Activated CD4-positive, alpha-beta T cell treated with anti-CD3 and anti-CD28 coated beads, Interleukin-2, amount 10 ng/mL, durations not matched to agents 7 days and 5 days (primary cell): ENCODE data around the gene ALG9. TPM values are rescaled to one million over a fixed set of nuclear protein-coding genes. Genes with fewer than 3 reads are reported as not detected.
"Not testable (repeated sequence)": the region's sequence is repeated elsewhere in the genome, so short reads cannot be mapped to it uniquely, and the experiment has no call there.

Experiments used
- CTCF ChIA-PET: fragments of 350-600 bp; sonication (Branson Sonifier 250); formaldehyde crosslinking; loops from one replicate; lab custom pipeline; 2021; ENCODE audit warnings: antibody characterized with exemption; lab: Charles Lee
- POLR2A ChIA-PET: fragments of 350-600 bp; sonication (Branson Sonifier 250); formaldehyde crosslinking; loops from one replicate; lab custom pipeline; 2021; ENCODE audit warnings: antibody characterized with exemption; lab: Charles Lee
- DNase-seq: peaks from one replicate; pipeline ENCODE4 v3.0.0-alpha.2; 2020
- H3K27ac Mint-ChIP-seq: one replicate; pipeline ENCODE4 v1.8.0; 2021; ENCODE audit warnings: mild to moderate bottlenecking, moderate library complexity, mixed read lengths
- H3K27me3 Mint-ChIP-seq: one replicate; pipeline ENCODE4 v1.8.0; 2021; ENCODE audit warnings: mixed read lengths
- H3K36me3 Mint-ChIP-seq: one replicate; pipeline ENCODE4 v1.8.0; 2021; ENCODE audit warnings: low read depth, mixed read lengths
- H3K4me1 Mint-ChIP-seq: one replicate; pipeline ENCODE4 v1.8.0; 2021; ENCODE audit warnings: mixed read lengths
- H3K4me3 Mint-ChIP-seq: one replicate; pipeline ENCODE4 v1.8.0; 2021; ENCODE audit warnings: mild to moderate bottlenecking, moderate library complexity, mixed read lengths
- H3K9me3 Mint-ChIP-seq: one replicate; pipeline ENCODE4 v1.8.0; 2021; ENCODE audit warnings: mixed read lengths
- total RNA-seq, 2 experiments: library from RNA; stranded (reverse); gene quantifications; one replicate each; pipeline ENCODE4 v1.2.3, GENCODE V29; 2021

Gene ALG9
- total RNA-seq, 2 experiments from 2014 or later, result 22.9 to 31.7 TPM

- no peak overlapping the region for H3K4me3 Mint-ChIP-seq
- peaks cover 42% of the 10 kb centered on the region for H3K27me3 Mint-ChIP-seq
- H3K4me1 Mint-ChIP-seq, result no peaks in the 10 kb centered on the region
- CTCF ChIA-PET, result interaction anchor here (1.0 to 1.6 kb wide), 2 partner anchors 13 to 18 kb away, joined by 3 to 5 read pairs; no protein-coding TSS in a partner anchor
- H3K9me3 Mint-ChIP-seq, result no peaks in the 10 kb centered on the region
- DNase-seq, result no peak
- no peaks in the 10 kb centered on the region for H3K36me3 Mint-ChIP-seq
- H3K27ac Mint-ChIP-seq, result no peak overlapping the region
- POLR2A ChIA-PET, result no interaction called here
Observed at GRCh38 chr11:111910676-111911562, 39.5 kb upstream of the ALG9 start.

GRCh38 chr11:111909378-111909777 is 38.0 kb upstream of the ALG9 start:
- POLR2A ChIA-PET, result no interaction called here
- H3K9me3 Mint-ChIP-seq, result no peaks in the 10 kb centered on the region
- H3K27ac Mint-ChIP-seq, result no peak overlapping the region
- H3K36me3 Mint-ChIP-seq, result no peaks in the 10 kb centered on the region
- no peaks in the 10 kb centered on the region for H3K4me1 Mint-ChIP-seq
- H3K27me3 Mint-ChIP-seq, result peaks cover 32% of the 10 kb centered on the region
- CTCF ChIA-PET, result interaction anchor here (0.7 kb wide), 1 partner anchor 75 kb away, joined by 3 read pairs; no protein-coding TSS in a partner anchor
- no peak for DNase-seq
- H3K4me3 Mint-ChIP-seq, result no peak overlapping the region

GRCh38 chr11:111908639-111909305 is 37.4 kb upstream of the ALG9 start:
- no peak for DNase-seq
- Mint-ChIP-seq H3K27me3 (peaks cover 28% of the 10 kb centered on the region), H3K36me3 (no peaks in the 10 kb centered on the region), H3K9me3 (no peaks in the 10 kb centered on the region), H3K4me1 (no peaks in the 10 kb centered on the region), H3K27ac (no peak overlapping the region), H3K4me3 (no peak overlapping the region)
- ChIA-PET CTCF (no interaction called here), POLR2A (no interaction called here)

- H3K27ac Mint-ChIP-seq, result no peak overlapping the region
- POLR2A ChIA-PET, result no interaction called here
- H3K4me1 Mint-ChIP-seq, result no peaks in the 10 kb centered on the region
- H3K27me3 Mint-ChIP-seq, result peaks cover 19% of the 10 kb centered on the region
- no peaks in the 10 kb centered on the region for H3K36me3 Mint-ChIP-seq
- DNase-seq, result no peak
- no peaks in the 10 kb centered on the region for H3K9me3 Mint-ChIP-seq
- no peak overlapping the region for H3K4me3 Mint-ChIP-seq
- CTCF ChIA-PET, result no interaction called here
Observed at GRCh38 chr11:111906680-111907079, 35.3 kb upstream of the ALG9 start.

GRCh38 chr11:111905411-111905810 is 34.0 kb upstream of the ALG9 start:
- no peaks in the 10 kb centered on the region for H3K9me3 Mint-ChIP-seq
- no peak overlapping the region for H3K27ac Mint-ChIP-seq
- no peak for DNase-seq
- H3K4me3 Mint-ChIP-seq, result no peak overlapping the region
- CTCF ChIA-PET, result no interaction called here
- H3K4me1 Mint-ChIP-seq, result no peaks in the 10 kb centered on the region
- H3K27me3 Mint-ChIP-seq, result peaks cover 9% of the 10 kb centered on the region
- POLR2A ChIA-PET, result no interaction called here
- H3K36me3 Mint-ChIP-seq, result no peaks in the 10 kb centered on the region

GRCh38 chr11:111886844-111887243 is 15.5 kb upstream of the ALG9 start:
- Mint-ChIP-seq H3K9me3 (no peaks in the 10 kb centered on the region), H3K36me3 (no peaks in the 10 kb centered on the region), H3K4me3 (no peak overlapping the region), H3K4me1 (no peaks in the 10 kb centered on the region), H3K27me3 (no peaks in the 10 kb centered on the region), H3K27ac (no peak overlapping the region)
- CTCF ChIA-PET, result interaction anchor here (0.8 to 1.5 kb wide), 4 partner anchors 10 to 43 kb away, joined by 3 to 4 read pairs (median 3); partner anchors contain the start of gene ALG9
- POLR2A ChIA-PET, result no interaction called here
- DNase-seq, result no peak

GRCh38 chr11:111886032-111886431 is 14.7 kb upstream of the ALG9 start:
- DNase-seq, result no peak
- Mint-ChIP-seq H3K4me1 (no peaks in the 10 kb centered on the region), H3K4me3 (no peak overlapping the region), H3K36me3 (no peaks in the 10 kb centered on the region), H3K27ac (no peak overlapping the region), H3K9me3 (no peaks in the 10 kb centered on the region), H3K27me3 (no peaks in the 10 kb centered on the region)
- CTCF ChIA-PET, result interaction anchor here (1.1 to 1.3 kb wide), 3 partner anchors 9 to 15 kb away, joined by 3 read pairs; partner anchors contain the start of gene ALG9
- POLR2A ChIA-PET, result no interaction called here

- CTCF ChIA-PET, result interaction anchor here (0.7 to 1.2 kb wide), 2 partner anchors 16 to 21 kb away, joined by 3 read pairs; no protein-coding TSS in a partner anchor
- H3K27me3 Mint-ChIP-seq, H3K4me3 Mint-ChIP-seq, H3K4me1 Mint-ChIP-seq, H3K27ac Mint-ChIP-seq, DNase-seq, H3K36me3 Mint-ChIP-seq, H3K9me3 Mint-ChIP-seq: not testable (repeated sequence)
- POLR2A ChIA-PET, result interaction anchor here (0.6 kb wide), 1 partner anchor 1455 kb away, joined by 4 read pairs; no protein-coding TSS in a partner anchor
Observed at GRCh38 chr11:111885053-111885452, 13.7 kb upstream of the ALG9 start.

GRCh38 chr11:111882202-111882601 is 10.8 kb upstream of the ALG9 start:
- ChIA-PET CTCF (interaction anchor here (1.0 to 3.6 kb wide), 3 partner anchors 11 to 46 kb away, joined by 3 to 15 read pairs (median 6); partner anchors contain the start of gene ALG9), POLR2A (no interaction called here)
- no peak overlapping the region for H3K4me3 Mint-ChIP-seq
- no peaks in the 10 kb centered on the region for H3K27me3 Mint-ChIP-seq
- H3K9me3 Mint-ChIP-seq, result no peaks in the 10 kb centered on the region
- peaks cover 15% of the 10 kb centered on the region for H3K4me1 Mint-ChIP-seq
- H3K27ac Mint-ChIP-seq, result no peak overlapping the region
- peaks cover 4% of the 10 kb centered on the region for H3K36me3 Mint-ChIP-seq
- DNase-seq, result no peak

GRCh38 chr11:111879637-111879960 is 8.2 kb upstream of the ALG9 start:
- Mint-ChIP-seq H3K4me1 (peaks cover 17% of the 10 kb centered on the region), H3K27me3 (no peaks in the 10 kb centered on the region), H3K27ac (peak overlapping the region; percentile 99), H3K4me3 (peak overlapping the region; percentile 86), H3K9me3 (no peaks in the 10 kb centered on the region), H3K36me3 (peaks cover 8% of the 10 kb centered on the region)
- DNase-seq, result no peak
- ChIA-PET CTCF (interaction anchor here (0.7 to 3.6 kb wide), 6 partner anchors 8 to 225 kb away, joined by 3 to 15 read pairs (median 3); partner anchors contain the start of gene ALG9), POLR2A (no interaction called here)

GRCh38 chr11:111878849-111879636 is 7.7 kb upstream of the ALG9 start, which contains the start of the genes CFAP68 and FDXACB1:
Gene CFAP68, plus strand, starts transcription at chr11:111879541. Its CDS starts 20 bp downstream, at chr11:111879561.
Gene FDXACB1, minus strand, starts transcription at chr11:111879165. Its CDS starts 33 bp downstream, at chr11:111879132.
- Mint-ChIP-seq H3K36me3 (peaks cover 8% of the 10 kb centered on the region), H3K4me3 (peak within 1 kb of the TSS; percentile 86), H3K27ac (peak within 1 kb of the TSS; percentile 99), H3K27me3 (no peaks in the 10 kb centered on the region), H3K4me1 (peaks cover 17% of the 10 kb centered on the region), H3K9me3 (no peaks in the 10 kb centered on the region)
- peak; percentile 97 for DNase-seq
- ChIA-PET CTCF (interaction anchor here (1.0 to 3.6 kb wide), 4 partner anchors 8 to 23 kb away, joined by 3 to 15 read pairs (median 4); partner anchors contain the start of gene ALG9), POLR2A (no interaction called here)

- H3K9me3 Mint-ChIP-seq, result no peaks in the 10 kb centered on the region
- peak overlapping the region; percentile 86 for H3K4me3 Mint-ChIP-seq
- peaks cover 8% of the 10 kb centered on the region for H3K36me3 Mint-ChIP-seq
- peak overlapping the region; percentile 99 for H3K27ac Mint-ChIP-seq
- H3K27me3 Mint-ChIP-seq, result no peaks in the 10 kb centered on the region
- peaks cover 17% of the 10 kb centered on the region for H3K4me1 Mint-ChIP-seq
- ChIA-PET CTCF (interaction anchor here (0.7 to 1.4 kb wide), 2 partner anchors 19 to 56 kb away, joined by 3 to 5 read pairs; no protein-coding TSS in a partner anchor), POLR2A (no interaction called here)
- DNase-seq, result no peak
Observed at GRCh38 chr11:111878385-111878848, 7.0 kb upstream of the ALG9 start.
